PC-9 (cell line): ENCODE data around the gene MIGA2. TPM values are rescaled to one million over a fixed set of nuclear protein-coding genes. Genes with fewer than 3 reads are reported as not detected.

Source experiments
- BruUV-seq: library from RNA; stranded (reverse); fragments of 400-500 nt; replicated peaks from 2 replicates; lab custom pipeline; 2021; lab: Mats Ljungman, UMichigan
- CTCF ChIA-PET: fragments of 300-600 bp; sonication (Branson Sonifier 250); formaldehyde crosslinking; loops from one replicate; lab custom pipeline; 2022; ENCODE audit warnings: antibody characterized with exemption; lab: Charles Lee
- POLR2A ChIA-PET: fragments of 300-600 bp; sonication (Branson Sonifier 250); formaldehyde crosslinking; loops from one replicate; lab custom pipeline; 2022; ENCODE audit warnings: antibody characterized with exemption; ENCODE audit not compliant: unreplicated experiment; lab: Charles Lee
- DNase-seq, 2 experiments: peaks; one replicate each; pipeline versions ENCODE4 v3.0.0 to v3.0.0-alpha.2; 2015 to 2022; ENCODE audit warnings: mixed read lengths in 1 of 2
- H2AFZ ChIP-seq: fragments of 200-600 bp; sonication (generic); 2 replicates; pipeline ENCODE4 v1.8.1; 2017; ENCODE audit warnings: antibody characterized with exemption
- H3F3A ChIP-seq: fragments of 200-600 bp; sonication (generic); 2 replicates; pipeline ENCODE4 v1.8.1; 2017; ENCODE audit warnings: antibody characterized with exemption, mild to moderate bottlenecking, low read depth; ENCODE audit not compliant: insufficient read depth
- H3K27ac ChIP-seq: fragments of 200-600 bp; sonication (generic); 2 replicates; pipeline ENCODE4 v1.6.1; 2016; ENCODE audit warnings: mixed run types
- H3K27me3 ChIP-seq: fragments of 200-600 bp; sonication (generic); 2 replicates; pipeline ENCODE4 v1.6.1; 2016; ENCODE audit warnings: low read depth, mixed run types; ENCODE audit not compliant: insufficient read depth
- H3K36me3 ChIP-seq: fragments of 200-600 bp; sonication (generic); 2 replicates; pipeline ENCODE4 v1.6.1; 2016; ENCODE audit warnings: low read depth, mixed run types
- H3K4me1 ChIP-seq: fragments of 200-600 bp; sonication (generic); replicated peaks from 2 replicates; pipeline ENCODE4 v1.6.1; 2016; ENCODE audit warnings: mixed run types; ENCODE audit not compliant: insufficient read depth
- H3K4me2 ChIP-seq: fragments of 200-600 bp; sonication (generic); 2 replicates; pipeline ENCODE4 v1.6.1; 2017; ENCODE audit warnings: mixed run types
- H3K4me3 ChIP-seq: fragments of 200-600 bp; sonication (generic); 2 replicates; pipeline ENCODE4 v1.6.1; 2016; ENCODE audit warnings: mixed run types
- H3K79me2 ChIP-seq: fragments of 200-600 bp; sonication (generic); 2 replicates; pipeline ENCODE4 v1.6.1; 2017; ENCODE audit warnings: low read depth, mixed run types
- H3K9me2 ChIP-seq: fragments of 200-600 bp; sonication (generic); 2 replicates; pipeline ENCODE4 v1.8.1; 2017; ENCODE audit warnings: mild to moderate bottlenecking; ENCODE audit not compliant: insufficient read depth
- H3K9me3 ChIP-seq: fragments of 200-600 bp; sonication (generic); 2 replicates; pipeline ENCODE4 v1.8.1; 2016; ENCODE audit warnings: low read depth; ENCODE audit not compliant: insufficient read depth
- H4K20me1 ChIP-seq: fragments of 200-600 bp; sonication (generic); 2 replicates; pipeline ENCODE4 v1.8.1; 2017; ENCODE audit not compliant: insufficient read depth
- EZH2 ChIP-seq: fragments of 200-600 bp; sonication (generic); IDR thresholded peaks from 2 replicates; pipeline ENCODE4 v1.8.0; 2017; ENCODE audit warnings: antibody characterized with exemption, low read depth
- intact Hi-C: fragments of 100-400 bp; cut with micrococcal nuclease; formaldehyde crosslinking; loops from one replicate; pipeline ENCODE4 v1.10.0; 2022; ENCODE audit not compliant: unreplicated experiment
- total RNA-seq: library from RNA; stranded (reverse); gene quantifications from 2 replicates; pipeline ENCODE4 v1.2.3, GENCODE V29; 2021
- TF ChIP-seq, protein P1 (sequence below): fragments of 200-600 bp; sonication (generic); conservative IDR thresholded peaks from 2 replicates; pipeline ENCODE4 v1.6.1; 2017; ENCODE audit warnings: mixed run types, antibody characterized with exemption, mild to moderate bottlenecking, moderate library complexity

MIGA2 gene
- total RNA-seq, 1 experiment from 2014 or later, result 40.7 TPM

DNA sequence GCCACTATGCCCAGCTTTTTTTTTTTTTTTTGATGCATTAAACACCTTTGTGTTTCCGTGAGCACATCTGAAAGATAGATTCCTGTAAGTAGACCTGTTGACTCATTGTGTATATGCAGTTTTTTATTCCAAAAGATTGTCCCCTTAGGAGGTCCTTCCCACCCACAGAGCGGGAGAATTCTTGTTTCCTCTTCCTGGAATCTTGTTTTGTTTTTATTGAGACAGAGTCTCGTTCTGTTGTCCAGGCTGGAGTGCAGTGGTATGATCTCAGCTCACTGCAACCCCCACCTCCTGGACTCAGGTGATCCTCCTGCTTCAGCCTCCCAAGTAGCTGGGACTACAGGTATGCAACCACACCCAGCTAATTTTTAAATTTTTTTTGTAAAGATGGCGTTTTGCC is 82.4 kb downstream of the MIGA2 start:
- ChIA-PET POLR2A (no interaction called here), CTCF (interaction anchor here (0.6 to 0.7 kb wide), 4 partner anchors 13 to 505 kb away, joined by 3 to 4 read pairs (median 3); no protein-coding TSS in a partner anchor)
- no peak for TF ChIP-seq EZH2
- TF ChIP-seq, protein P1, sequence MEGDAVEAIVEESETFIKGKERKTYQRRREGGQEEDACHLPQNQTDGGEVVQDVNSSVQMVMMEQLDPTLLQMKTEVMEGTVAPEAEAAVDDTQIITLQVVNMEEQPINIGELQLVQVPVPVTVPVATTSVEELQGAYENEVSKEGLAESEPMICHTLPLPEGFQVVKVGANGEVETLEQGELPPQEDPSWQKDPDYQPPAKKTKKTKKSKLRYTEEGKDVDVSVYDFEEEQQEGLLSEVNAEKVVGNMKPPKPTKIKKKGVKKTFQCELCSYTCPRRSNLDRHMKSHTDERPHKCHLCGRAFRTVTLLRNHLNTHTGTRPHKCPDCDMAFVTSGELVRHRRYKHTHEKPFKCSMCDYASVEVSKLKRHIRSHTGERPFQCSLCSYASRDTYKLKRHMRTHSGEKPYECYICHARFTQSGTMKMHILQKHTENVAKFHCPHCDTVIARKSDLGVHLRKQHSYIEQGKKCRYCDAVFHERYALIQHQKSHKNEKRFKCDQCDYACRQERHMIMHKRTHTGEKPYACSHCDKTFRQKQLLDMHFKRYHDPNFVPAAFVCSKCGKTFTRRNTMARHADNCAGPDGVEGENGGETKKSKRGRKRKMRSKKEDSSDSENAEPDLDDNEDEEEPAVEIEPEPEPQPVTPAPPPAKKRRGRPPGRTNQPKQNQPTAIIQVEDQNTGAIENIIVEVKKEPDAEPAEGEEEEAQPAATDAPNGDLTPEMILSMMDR, result no peak
- DNase-seq, result no peak
- Histone ChIP-seq H3K4me3 (no peak overlapping the region), H3K9me2 (no peaks in the 10 kb centered on the region), H4K20me1 (no peaks in the 10 kb centered on the region), H3K79me2 (peaks cover 44% of the 10 kb centered on the region), H2AFZ (no peak overlapping the region), H3K9me3 (no peaks in the 10 kb centered on the region), H3K27ac (peak overlapping the region; percentile 16; the same call in 1 of the 2 replicates), H3F3A (peaks cover 18% of the 10 kb centered on the region; the same call in 1 of the 2 replicates), H3K4me2 (no peak overlapping the region), H3K4me1 (peaks cover 11% of the 10 kb centered on the region; the same call in 1 of the 2 replicates), H3K27me3 (no peaks in the 10 kb centered on the region), H3K36me3 (no peaks in the 10 kb centered on the region)
- intact Hi-C loops, result no loop called here
- no TSS peak for BruUV-seq

DNA sequence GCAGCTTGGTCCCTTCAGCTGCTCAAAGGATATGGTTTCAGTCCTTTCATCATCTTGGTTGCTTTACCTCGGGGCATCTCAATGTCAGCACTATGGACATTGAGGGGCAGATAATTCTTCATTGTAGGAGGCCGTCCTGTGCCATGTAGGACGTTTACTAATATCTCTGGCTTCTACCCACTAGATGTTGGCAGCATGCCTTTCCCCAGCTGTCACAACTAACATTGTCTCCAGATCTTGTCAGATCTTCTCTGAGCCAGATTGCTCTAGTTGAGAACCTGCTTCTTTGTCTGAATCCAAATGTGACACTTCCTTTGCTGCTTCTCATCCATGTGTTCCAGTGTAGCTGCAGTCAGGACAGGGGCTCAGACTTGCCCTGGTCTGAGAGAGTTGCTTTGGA is 85.1 kb downstream of the MIGA2 start:
- ChIA-PET POLR2A (no interaction called here), CTCF (no interaction called here)
- no TSS peak for BruUV-seq
- Histone ChIP-seq H3K4me2 (no peak overlapping the region), H4K20me1 (no peaks in the 10 kb centered on the region), H3K9me2 (no peaks in the 10 kb centered on the region), H2AFZ (no peak overlapping the region), H3K27me3 (no peaks in the 10 kb centered on the region), H3K27ac (no peak overlapping the region), H3K36me3 (no peaks in the 10 kb centered on the region), H3K4me1 (peaks cover 17% of the 10 kb centered on the region), H3K79me2 (peaks cover 19% of the 10 kb centered on the region), H3F3A (peaks cover 13% of the 10 kb centered on the region), H3K4me3 (no peak overlapping the region), H3K9me3 (no peaks in the 10 kb centered on the region)
- intact Hi-C loops, result no loop called here
- DNase-seq, result no peak
- TF ChIP-seq, protein P1, result no peak
- TF ChIP-seq EZH2, result no peak

Other genes starting within 250 kb of the MIGA2 start
- 38.2 and 41.9 TPM in 2 replicates for gene TBC1D13, start 249.4 kb upstream of the MIGA2 start, total RNA-seq
- 28.6 and 47.9 TPM in 2 replicates for gene ENDOG, start 218.1 kb upstream of the MIGA2 start, total RNA-seq
- gene SPOUT1, start 206.8 kb upstream of the MIGA2 start, total RNA-seq, result 59.6 and 75.5 TPM in 2 replicates
- 26.1 and 27.6 TPM in 2 replicates for gene KYAT1, start 154.7 kb upstream of the MIGA2 start, total RNA-seq
- gene LRRC8A, start 154.5 kb upstream of the MIGA2 start, total RNA-seq, result 90.3 and 95.7 TPM in 2 replicates
- gene PHYHD1, start 115.6 kb upstream of the MIGA2 start, total RNA-seq, result 4.2 and 6.3 TPM in 2 replicates
- 18.0 and 19.0 TPM in 2 replicates for gene DOLK, start 89.0 kb upstream of the MIGA2 start, total RNA-seq
- 59.7 and 90.0 TPM in 2 replicates for gene NUP188, start 88.9 kb upstream of the MIGA2 start, total RNA-seq
- 184 and 213 TPM in 2 replicates for gene SH3GLB2, start 8.3 kb upstream of the MIGA2 start, total RNA-seq
- gene DOLPP1, start 44.5 kb downstream of the MIGA2 start, total RNA-seq, result 21.5 and 24.4 TPM in 2 replicates
- 40.3 and 60.0 TPM in 2 replicates for gene CRAT, start 74.2 kb downstream of the MIGA2 start, total RNA-seq
- 182 and 197 TPM in 2 replicates for gene PTPA, start 74.8 kb downstream of the MIGA2 start, total RNA-seq
- gene IER5L, start 141.6 kb downstream of the MIGA2 start, total RNA-seq, result 35.5 and 37.3 TPM in 2 replicates